Right forelimb (tissue), 1 donor: ENCODE results near the gene ZMIZ2.

Experiments used
- DNase-seq: peaks from one replicate; pipeline ENCODE4 v3.0.0-alpha.2; 2018

Gene ZMIZ2

DNA sequence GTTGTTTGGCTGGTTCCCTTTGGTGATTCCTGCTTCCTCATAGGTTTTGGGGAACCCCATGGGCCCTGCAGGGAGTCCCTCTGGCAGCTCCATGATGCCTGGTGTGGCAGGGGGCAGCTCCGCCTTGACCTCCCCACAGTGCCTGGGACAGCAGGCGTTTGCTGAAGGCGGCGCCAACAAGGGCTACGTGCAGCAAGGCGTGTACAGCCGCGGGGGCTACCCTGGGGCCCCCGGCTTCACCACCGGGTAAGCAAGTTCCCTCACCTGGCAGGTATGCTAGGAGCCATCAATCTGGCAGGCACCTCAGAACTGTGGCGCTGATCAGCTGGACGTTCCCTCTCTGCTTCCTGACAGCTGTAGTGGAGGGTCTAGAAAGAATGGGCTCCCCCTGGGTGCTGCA is 8.3 kb downstream of the ZMIZ2 start:
- DNase-seq: no peak

DNA sequence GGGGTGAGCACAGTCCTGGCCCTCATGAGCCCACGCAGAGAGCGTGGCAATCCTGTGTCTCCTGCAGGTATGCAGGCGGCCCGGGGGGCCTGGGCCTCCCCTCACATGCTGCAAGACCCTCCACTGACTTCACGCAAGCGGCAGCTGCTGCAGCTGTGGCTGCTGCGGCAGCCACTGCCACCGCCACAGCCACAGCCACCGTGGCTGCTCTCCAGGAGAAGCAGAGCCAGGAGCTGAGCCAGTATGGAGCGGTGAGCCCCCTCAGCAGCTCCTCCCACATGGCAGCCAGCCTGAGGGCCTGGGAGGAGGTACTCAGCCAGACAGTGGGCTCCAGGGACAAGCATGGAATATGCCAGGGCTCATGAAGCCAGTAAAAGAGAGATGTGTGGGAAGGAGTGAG is 8.7 kb downstream of the ZMIZ2 start:
- DNase-seq: peak; percentile 85

DNA sequence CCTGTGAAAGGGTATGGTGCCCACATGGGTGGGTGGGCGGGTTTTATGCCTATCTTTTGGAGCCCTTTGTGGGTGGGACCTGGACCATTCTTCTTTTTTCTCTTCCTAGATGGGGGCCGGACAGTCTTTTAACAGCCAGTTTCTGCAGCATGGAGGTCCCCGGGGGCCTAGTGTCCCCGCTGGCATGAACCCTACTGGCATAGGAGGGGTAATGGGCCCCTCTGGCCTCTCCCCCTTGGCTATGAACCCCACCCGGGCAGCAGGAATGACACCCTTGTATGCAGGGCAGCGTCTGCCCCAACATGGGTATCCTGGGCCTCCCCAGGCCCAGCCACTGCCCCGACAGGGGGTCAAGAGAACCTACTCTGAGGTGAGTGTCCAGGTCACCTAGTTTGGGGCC is 9.1 kb downstream of the ZMIZ2 start:
- no peak for DNase-seq

DNA sequence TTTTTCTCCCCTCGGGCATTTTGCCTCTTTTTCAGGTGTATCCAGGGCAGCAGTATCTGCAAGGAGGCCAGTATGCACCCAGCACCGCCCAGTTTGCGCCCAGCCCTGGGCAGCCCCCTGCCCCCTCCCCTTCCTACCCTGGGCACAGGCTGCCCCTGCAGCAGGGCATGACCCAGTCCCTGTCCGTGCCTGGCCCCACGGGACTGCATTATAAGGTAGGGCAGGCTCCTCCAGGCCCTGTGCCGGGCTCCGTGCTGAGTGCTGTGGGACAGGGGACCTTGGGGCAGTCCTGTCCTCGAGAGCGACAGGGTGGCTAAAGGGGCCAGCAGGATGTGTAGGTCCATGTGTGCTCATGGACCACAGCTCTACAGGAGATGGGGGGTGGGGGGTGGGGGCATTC is 10.6 kb downstream of the ZMIZ2 start:
- no peak for DNase-seq

DNA sequence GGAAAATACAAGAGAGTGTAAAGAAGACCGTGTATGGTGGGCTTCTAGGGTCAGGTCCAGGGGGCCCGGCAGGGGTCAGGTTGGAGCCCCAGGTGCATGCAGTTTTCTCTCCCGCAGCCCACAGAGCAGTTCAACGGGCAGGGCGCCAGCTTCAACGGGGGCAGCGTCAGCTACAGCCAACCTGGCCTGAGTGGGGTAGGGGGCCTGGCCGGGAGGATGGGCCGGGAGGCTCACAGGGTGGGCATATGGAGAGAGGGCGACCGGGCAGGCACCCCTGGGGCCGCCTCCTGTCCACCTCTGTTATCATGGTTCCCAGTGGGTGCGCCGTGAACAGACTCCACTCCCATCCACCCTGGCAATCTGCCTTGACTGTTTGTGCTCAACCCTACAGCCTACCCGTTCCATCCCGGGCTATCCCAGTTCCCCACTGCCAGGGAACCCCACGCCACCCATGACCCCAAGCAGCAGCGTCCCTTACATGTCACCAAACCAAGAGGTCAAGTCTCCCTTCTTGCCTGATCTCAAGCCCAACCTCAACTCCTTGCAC is 11.5 kb downstream of the ZMIZ2 start:
- no peak for DNase-seq

DNA sequence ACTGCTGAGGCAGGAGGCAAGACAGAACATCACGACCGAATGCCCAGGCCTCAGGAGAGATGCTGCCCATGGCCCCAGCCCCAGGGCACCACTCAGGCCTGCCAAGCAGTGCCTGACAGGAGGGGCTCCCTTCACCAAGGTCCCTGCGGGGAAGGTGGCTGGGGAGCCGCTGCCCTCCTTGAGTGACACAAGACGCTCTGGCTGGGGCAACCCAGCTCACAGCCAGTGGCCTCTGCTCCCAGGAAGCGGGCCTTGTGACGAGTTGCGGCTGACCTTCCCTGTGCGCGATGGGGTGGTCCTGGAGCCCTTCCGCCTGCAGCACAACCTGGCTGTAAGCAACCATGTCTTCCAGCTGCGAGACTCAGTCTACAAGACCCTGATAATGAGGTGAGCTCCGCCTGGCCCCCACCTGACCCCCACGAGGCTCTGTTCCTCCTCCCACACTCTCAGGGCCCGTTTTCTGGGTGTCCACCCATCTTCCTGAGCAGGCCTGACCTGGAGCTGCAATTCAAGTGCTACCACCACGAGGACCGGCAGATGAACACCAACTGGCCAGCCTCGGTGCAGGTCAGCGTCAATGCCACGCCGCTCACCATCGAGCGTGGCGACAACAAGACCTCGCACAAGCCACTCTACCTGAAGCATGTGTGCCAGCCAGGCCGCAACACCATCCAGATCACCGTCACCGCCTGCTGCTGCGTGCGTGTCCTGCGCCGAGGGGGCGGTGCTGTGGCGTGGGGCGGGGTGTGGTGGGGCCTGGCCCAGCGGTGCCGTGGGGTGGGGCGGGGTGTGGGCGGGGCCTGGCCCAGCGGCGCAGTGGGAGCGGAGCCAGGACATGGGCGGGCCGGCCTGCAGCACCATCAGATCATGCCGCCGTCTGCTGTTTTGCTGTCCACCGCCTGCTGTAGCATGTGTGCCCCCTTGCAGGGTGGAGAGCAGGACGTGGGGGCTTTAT is 12.8 kb downstream of the ZMIZ2 start:
- DNase-seq: no peak

DNA sequence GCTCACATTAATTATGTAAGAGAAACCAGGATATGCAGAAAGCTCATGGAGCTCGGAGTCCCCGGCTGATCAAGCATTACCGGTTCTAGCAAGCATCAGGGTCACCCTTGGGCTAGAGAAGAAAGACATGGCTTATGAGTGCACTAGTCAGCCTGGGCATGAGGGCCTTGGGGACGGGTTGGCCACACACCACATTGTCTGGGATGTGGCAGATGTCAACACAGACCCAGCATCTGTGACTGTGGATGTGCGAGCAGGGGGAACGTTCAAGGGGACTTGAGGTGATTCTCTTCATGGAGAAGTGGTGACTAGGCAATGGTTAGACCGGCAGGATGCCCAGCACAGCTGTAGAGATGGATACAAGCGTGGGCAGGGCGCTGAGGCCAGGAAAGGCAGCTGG is 13.7 kb downstream of the ZMIZ2 start:
- no peak for DNase-seq

DNA sequence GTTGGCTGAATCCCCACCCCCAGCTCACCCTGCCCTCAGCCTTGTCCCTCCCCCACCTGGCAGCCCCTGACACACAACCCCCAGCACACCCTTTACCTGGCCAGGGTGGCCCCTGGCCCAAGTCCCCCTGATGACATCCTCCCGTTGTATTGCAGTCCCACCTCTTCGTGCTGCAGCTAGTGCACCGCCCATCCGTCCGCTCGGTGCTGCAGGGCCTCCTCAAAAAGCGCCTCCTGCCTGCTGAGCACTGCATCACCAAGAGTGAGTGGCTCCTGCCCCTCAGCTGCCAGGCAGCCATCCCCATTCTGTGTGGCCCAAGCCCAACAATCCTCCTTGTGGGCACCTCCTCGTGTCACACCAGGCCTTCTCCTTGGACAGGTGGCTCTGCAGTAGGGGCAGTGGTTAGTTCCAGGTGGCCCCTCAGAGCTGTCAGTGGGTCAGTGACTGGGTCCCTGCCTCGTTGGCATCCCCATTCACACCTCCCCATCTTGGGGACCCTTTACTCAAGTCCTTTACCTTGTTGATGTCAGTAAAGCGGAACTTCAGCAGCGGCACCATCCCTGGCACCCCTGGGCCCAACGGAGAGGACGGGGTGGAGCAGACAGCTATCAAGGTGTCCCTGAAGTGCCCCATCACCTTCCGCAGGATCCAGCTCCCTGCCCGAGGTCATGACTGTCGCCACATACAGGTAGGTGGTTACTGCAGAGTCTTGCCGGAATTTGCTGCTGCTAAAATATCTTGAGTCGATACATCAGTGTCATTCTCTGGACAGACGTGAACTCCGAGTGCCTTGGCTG is 14.3 kb downstream of the ZMIZ2 start:
- DNase-seq: no peak

DNA sequence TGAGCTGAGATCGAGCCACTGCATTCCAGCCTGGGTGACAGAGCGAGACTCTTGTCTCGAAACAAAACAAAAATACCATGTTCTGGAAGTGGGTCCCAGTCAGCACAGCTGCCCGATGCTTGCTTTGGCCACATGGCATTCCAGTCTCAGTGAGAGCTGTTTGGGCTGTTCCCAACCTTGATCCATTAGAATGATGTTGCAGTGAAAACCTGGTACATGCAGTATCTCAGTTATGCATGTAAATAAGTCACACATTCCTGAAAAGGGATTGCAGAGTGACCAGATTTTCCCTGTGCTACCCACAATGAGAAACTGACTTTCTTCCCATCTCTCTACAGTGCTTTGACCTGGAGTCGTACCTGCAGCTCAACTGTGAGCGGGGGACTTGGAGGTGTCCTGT is 15.4 kb downstream of the ZMIZ2 start:
- no peak for DNase-seq

DNA sequence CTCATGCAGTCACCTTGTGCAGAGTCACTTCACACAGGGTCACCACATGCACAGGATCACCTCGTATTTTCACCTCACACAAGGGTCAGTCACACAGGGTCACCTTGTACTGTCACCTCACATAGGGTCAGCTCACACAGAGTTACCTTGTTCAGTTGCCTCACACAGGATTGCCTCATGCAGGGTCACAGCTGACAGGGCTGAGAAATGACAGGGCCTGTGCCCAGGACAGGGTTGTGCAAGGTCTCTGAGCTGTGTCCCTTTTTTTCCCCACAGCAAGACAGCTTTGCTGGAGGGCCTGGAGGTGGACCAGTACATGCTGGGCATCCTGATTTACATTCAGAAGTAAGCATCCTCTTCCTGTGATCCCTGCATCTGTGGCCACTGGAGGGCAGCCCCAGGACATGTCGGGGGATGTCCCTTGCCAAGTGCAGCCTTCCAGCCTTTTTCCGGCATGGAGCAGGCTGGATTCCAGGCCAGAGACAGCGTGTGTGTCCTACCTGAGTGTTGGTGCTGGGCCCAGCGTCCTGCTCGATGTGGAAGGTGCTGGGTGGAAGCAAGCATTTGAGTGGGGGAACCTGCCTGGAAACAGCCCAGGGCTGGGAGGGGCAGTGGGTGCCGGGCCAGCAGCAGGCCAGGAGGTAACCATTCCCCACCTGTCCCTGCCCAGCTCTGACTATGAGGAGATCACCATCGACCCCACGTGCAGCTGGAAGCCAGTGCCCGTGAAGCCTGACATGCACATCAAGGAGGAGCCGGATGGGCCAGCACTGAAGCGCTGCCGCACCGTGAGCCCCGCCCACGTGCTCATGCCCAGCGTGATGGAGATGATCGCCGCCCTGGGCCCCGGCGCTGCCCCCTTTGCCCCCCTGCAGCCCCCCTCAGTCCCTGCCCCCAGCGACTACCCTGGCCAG is 16.3 kb downstream of the ZMIZ2 start:
- no peak for DNase-seq

DNA sequence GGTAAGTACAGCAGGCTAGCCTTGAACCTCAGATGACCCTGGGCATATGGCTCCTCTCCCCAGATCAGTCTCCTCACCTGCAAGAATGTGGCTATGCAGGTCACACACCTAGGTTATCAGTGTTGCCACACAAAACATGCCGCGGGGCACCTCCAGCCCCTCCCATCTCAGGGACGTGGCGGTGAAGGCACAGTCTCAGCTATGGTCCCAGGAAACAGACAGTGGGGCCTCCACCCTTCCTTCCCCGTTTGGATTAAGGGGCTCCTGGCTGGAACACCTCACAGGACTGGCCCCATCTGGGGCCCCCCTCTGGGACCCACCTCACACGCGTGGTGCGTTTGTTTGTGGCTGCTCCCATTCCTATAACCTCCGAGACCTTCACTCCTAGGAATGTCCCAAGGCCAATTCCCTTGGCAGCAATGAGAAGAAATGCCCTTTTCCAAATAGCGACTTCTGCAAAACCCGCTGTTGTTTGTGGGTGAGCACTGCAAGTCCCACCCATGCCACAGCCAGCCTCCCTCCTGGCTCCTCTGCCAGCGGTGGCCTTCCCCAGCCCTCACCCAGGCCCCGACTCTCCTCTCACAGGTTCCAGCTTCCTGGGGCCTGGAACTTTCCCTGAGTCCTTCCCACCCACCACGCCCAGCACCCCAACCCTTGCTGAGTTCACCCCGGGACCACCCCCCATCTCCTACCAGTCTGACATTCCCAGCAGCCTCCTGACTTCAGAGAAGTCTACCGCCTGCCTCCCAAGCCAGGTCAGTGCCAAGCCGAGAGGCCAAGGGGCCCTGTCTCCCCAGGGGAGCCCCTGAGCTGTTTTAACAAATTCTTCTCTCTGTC is 17.1 kb downstream of the ZMIZ2 start:
- DNase-seq: no peak

DNA sequence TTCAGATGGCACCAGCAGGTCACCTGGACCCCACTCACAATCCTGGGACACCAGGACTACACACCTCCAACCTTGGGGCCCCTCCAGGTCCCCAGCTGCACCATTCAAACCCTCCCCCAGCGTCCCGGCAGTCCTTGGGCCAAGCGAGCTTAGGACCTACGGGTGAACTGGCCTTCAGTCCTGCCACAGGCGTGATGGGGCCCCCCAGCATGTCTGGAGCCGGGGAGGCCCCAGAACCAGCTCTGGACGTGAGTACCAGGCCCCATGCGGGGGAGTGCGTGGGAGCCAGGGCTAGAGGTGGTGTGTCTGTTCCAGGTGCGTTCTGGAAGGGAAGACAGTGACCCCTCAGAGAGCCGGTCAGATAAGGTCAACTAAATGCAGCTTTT is 17.8 kb downstream of the ZMIZ2 start:
- no peak for DNase-seq

DNA sequence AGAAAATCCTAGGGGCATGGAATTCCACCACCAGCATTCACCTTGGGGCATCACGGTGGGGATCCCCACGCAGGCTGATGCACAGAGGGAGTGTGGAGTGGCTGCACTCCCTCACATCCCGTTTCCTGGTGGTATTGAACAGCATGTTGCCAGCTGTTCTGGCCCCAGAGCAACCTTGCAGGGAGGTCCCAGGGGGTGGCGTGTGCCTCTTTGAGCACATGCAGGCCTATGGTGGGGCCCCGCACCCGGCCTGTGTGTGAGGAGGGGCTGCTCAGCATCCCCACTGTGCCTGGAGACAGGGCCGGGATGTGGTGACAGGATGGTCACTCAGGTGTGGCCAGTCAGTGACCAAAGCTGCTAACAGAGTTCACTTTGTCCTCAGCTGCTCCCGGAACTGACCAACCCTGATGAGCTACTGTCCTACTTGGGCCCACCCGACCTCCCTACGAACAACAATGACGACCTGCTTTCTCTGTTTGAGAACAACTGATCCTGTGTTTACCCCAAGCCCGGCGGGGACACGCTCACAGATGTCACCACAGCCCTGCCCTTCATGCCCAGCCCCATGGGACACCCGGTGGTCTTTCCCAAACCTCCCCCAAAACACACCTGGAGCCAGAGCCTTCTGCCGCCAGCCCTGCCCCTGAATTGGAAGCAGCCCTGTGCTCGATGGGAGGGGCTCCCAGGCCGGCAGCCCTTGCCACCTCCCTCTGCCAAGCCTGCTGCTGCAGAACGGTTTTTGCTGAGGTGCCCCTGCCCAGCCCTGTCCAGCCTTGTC is 18.7 kb downstream of the ZMIZ2 start:
- no peak for DNase-seq

DNA sequence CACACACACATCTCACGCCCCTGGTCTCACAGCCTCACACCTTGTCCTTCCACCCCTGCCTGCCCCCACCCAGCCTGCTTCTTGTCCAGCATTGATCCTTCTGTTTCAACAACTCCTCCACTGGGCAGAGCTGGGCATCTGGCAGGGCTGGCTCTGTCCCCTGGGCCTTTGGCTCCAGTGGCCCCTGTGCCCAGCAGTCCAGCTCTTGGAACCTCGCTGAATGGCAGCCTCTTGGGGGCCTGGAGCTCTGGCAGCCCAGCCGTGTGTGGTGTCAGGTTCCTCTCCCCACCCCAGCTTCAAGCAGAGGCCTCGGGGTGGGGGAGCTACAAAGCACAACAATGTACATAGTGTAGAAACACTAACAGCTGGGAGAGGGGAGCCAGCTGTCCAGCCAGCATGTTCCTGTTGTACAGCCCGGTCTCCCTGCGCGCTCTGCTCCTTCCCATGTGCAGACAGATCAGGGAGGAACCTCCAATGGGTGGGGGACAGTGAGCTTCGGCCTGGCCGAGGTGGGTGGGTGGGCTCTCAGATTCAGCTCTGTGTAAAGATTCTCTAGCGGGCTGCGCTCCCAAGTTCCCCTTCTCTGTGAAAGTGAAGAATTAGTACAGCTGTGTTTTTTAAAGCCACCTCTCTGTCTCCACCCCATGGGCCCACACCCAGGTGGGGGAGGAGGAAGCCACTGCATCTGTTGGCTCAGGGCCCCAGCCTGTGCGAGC is 19.4 kb downstream of the ZMIZ2 start:
- peak; percentile 87 for DNase-seq

DNA sequence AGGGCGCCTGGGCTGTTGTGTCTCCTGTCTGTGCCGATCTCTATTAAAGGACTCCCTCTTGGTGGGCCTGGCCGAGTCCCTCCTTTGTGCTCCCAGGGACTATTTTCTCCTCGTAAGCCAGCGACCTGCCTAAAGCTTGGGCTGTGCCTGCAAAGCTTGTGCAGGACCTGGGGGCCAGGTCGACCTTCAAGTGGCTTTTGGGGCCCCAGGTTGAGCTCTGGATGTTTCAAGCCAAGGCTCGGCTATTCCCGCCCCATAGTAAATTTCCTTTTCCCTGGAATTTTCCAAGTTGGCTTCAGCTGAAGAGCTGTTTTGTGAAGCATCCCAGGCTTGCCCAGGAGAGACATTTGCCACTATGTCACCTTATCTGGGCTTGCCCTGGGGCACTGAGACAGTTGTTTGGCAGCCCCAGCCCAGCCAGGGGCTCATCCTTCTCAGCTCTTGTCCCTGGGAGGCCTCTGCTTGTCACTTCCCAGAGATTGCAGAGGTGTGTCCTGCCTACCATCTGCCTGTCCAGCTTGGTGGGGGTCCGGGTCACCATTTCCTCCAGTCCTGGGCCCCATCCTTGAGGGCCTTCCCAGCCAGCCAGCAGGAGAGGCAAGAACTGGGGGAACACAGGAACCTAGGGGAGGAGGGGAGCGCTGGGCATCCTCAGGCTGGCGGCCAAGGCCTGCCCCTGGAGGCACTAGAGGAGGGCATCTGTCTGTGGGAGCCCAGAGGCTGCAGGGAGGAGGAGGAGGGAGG is 20.2 kb downstream of the ZMIZ2 start:
- no peak for DNase-seq

DNA sequence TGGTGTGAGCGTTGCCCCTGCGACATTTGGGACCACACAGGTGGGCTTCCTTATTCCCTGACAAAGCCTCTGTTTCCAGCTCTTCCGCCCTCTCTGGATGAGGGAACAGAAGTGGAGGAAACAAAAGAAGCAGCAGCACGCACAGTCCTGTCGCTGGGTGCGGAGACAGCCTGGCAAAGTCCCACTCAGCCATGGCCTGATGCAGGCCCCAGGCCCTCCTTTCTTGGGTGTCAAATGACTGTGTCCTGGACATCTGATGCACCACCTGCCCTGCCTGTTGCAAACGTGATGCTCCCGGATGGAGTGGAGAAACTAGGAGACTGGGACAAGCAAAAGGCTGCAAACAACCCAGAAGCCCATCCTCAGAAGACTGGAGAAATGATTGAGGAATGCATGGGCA is 20.7 kb downstream of the ZMIZ2 start:
- no peak for DNase-seq

DNA sequence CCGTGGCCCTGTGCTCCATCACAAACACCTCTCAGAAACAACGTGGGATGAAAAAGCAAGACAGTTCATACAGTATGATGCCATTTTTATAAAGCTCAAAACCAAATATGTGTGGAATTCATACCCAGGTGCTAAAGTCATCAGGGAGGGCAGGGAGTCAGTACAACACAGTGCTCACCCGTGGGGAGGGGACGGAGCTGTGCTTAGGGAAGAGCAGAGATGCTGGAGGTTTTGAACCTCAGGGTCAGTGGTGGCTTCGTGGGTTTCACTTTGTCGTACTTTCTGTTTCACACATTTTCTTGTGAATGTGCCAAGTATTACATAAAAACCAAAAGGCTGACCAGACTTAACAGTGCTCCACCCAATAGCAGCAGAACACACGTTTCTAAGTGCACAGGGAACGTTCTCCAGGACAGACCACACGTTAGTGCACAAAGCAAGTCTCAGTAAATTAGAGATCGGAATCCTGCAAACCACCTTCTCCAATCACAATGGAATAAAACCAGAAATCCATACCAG is 21.2 kb downstream of the ZMIZ2 start:
- no peak for DNase-seq

DNA sequence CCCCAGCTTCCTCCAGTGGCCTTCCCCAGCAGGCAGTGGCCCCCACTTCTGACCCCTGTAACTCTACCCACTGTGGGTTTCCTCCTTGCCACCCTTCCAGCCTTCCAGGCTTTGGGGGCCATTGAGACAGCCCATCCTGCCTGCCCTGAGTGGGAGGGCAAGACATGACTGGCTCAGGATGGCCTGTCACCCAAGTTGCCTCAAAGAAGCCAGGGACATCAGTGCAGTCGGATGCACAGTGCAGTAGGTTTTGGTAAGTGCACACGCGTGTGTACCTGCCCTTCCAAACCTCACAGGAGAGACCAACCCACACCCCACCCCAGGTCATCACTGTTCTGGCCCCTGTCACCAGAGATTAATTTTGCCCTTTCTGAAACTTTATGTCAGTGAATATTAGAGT is 22.7 kb downstream of the ZMIZ2 start:
- no peak for DNase-seq

DNA sequence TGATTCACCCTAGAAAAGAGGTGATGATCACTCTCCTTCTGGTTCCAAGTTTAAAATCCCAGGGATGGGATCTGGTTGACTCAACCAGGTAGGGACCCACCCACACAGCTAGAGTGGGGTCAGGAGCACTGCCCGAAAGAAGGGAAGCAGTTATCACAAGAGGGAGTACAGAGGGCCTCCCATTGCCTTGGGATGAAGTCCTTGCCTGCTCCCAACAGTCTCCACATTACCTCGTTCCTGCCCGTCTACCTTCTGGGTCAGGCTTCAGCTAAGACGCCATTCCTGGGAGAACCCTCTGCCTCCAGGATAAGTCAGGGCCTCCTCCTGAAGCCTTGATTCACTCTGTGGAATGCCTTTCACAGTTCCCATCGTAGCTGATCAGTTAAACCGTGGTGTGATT is 23.8 kb downstream of the ZMIZ2 start:
- DNase-seq: no peak
